WTC11 (cell line): ENCODE measurements around the gene ZDHHC14. TPM values are rescaled to one million over a fixed set of nuclear protein-coding genes. Genes with fewer than 3 reads are reported as not detected.

Source experiments
- ATAC-seq: fragments of 200-7000 bp; cut with Tn5 transposase; 2 replicates; pipeline ENCODE4 v1.10.0; 2021; ENCODE audit warnings: mild to moderate bottlenecking, moderate library complexity
- CTCF ChIA-PET: fragments of 300-600 bp; sonication (Branson Sonifier 250); formaldehyde crosslinking; loops from one replicate; lab custom pipeline; 2021; ENCODE audit warnings: antibody characterized with exemption; lab: Charles Lee
- POLR2A ChIA-PET: fragments of 350-600 bp; sonication (Branson Sonifier 250); formaldehyde crosslinking; loops from one replicate; lab custom pipeline; 2021; ENCODE audit warnings: antibody characterized with exemption; lab: Charles Lee
- DNase-seq: peaks from one replicate; pipeline ENCODE4 v3.0.0; 2021; ENCODE audit warnings: low spot score
- H3K27ac Mint-ChIP-seq: 2 replicates; pipeline ENCODE4 v1.8.0; 2021; ENCODE audit warnings: mixed read lengths
- H3K27me3 Mint-ChIP-seq: 2 replicates; pipeline ENCODE4 v1.8.0; 2021; ENCODE audit warnings: low read depth, mild to moderate bottlenecking, moderate library complexity, mixed read lengths
- H3K36me3 Mint-ChIP-seq: 2 replicates; pipeline ENCODE4 v1.8.0; 2021; ENCODE audit warnings: mixed read lengths
- H3K4me1 Mint-ChIP-seq: 2 replicates; pipeline ENCODE4 v1.8.0; 2022; ENCODE audit warnings: mixed read lengths
- H3K4me3 Mint-ChIP-seq: 2 replicates; pipeline ENCODE4 v1.8.0; 2021; ENCODE audit warnings: mild to moderate bottlenecking, moderate library complexity, mixed read lengths
- H3K9me3 Mint-ChIP-seq: 2 replicates; pipeline ENCODE4 v1.8.0; 2021; ENCODE audit warnings: mixed read lengths
- ATF1 ChIP-seq: sonication (generic); formaldehyde crosslinking; IDR thresholded peaks from 2 replicates; pipeline ENCODE4 v1.8.1; 2023; ENCODE audit warnings: mild to moderate bottlenecking, moderate library complexity, missing genetic modification reagents
- ATF3 ChIP-seq: sonication (generic); formaldehyde crosslinking; conservative IDR thresholded peaks from 2 replicates; pipeline ENCODE4 v1.8.1; 2022; ENCODE audit warnings: mild to moderate bottlenecking, missing genetic modification reagents
- CBFB ChIP-seq: sonication (generic); formaldehyde crosslinking; IDR thresholded peaks from 2 replicates; pipeline ENCODE4 v1.8.1; 2022; ENCODE audit warnings: mild to moderate bottlenecking, low read depth, missing genetic modification reagents
- ELF4 ChIP-seq: sonication (generic); formaldehyde crosslinking; IDR thresholded peaks from 2 replicates; pipeline ENCODE4 v1.8.1; 2022; ENCODE audit warnings: low read depth, mild to moderate bottlenecking, moderate library complexity, missing genetic modification reagents
- FOXP1 ChIP-seq: sonication (generic); formaldehyde crosslinking; IDR thresholded peaks from 2 replicates; pipeline ENCODE4 v1.8.0; 2022; ENCODE audit warnings: missing genetic modification reagents, mild to moderate bottlenecking, moderate library complexity, borderline replicate concordance
- GTF2I ChIP-seq: fragments of 250-450 bp; sonication (Bioruptor Pico); conservative IDR thresholded peaks from 2 replicates; pipeline ENCODE4 v1.4.0; 2021; ENCODE audit warnings: mild to moderate bottlenecking
- JUN ChIP-seq: sonication (generic); formaldehyde crosslinking; IDR thresholded peaks from 2 replicates; pipeline ENCODE4 v1.8.0; 2023; ENCODE audit warnings: mild to moderate bottlenecking, missing genetic modification reagents
- MLX ChIP-seq: sonication (generic); formaldehyde crosslinking; IDR thresholded peaks from 2 replicates; pipeline ENCODE4 v1.8.1; 2023; ENCODE audit warnings: mild to moderate bottlenecking, missing genetic modification reagents, moderate library complexity
- MXD4 ChIP-seq: fragments of 250-450 bp; sonication (Bioruptor Pico); IDR thresholded peaks from 2 replicates; pipeline ENCODE4 v1.8.0; 2021; ENCODE audit warnings: mild to moderate bottlenecking, moderate library complexity, borderline replicate concordance
- MYBL2 ChIP-seq: sonication (generic); formaldehyde crosslinking; IDR thresholded peaks from 2 replicates; pipeline ENCODE4 v1.8.1; 2023; ENCODE audit warnings: mild to moderate bottlenecking, moderate library complexity, missing genetic modification reagents
- NFATC4 ChIP-seq: fragments of 250-450 bp; sonication (Bioruptor Pico); IDR thresholded peaks from 2 replicates; pipeline ENCODE4 v1.9.0; 2021; ENCODE audit warnings: mild to moderate bottlenecking
- NR1H2 ChIP-seq: sonication (generic); formaldehyde crosslinking; IDR thresholded peaks from 2 replicates; pipeline ENCODE4 v1.9.0; 2021; ENCODE audit warnings: mild to moderate bottlenecking, moderate library complexity, missing genetic modification reagents
- NR3C1 ChIP-seq: sonication (generic); formaldehyde crosslinking; conservative IDR thresholded peaks from 2 replicates; pipeline ENCODE4 v1.8.1; 2023; ENCODE audit warnings: low read depth, mild to moderate bottlenecking, missing genetic modification reagents
- RORB ChIP-seq: fragments of 250-450 bp; sonication (Bioruptor Pico); IDR thresholded peaks from 2 replicates; pipeline ENCODE4 v1.9.0; 2021; ENCODE audit warnings: mild to moderate bottlenecking
- ZBTB21 ChIP-seq: sonication (generic); formaldehyde crosslinking; IDR thresholded peaks from 2 replicates; pipeline ENCODE4 v1.8.1; 2023; ENCODE audit warnings: mild to moderate bottlenecking, missing genetic modification reagents, borderline replicate concordance
- ZBTB43 ChIP-seq: sonication (generic); formaldehyde crosslinking; IDR thresholded peaks from 2 replicates; pipeline ENCODE4 v1.8.1; 2023; ENCODE audit warnings: mild to moderate bottlenecking, missing genetic modification reagents
- ZNF396 ChIP-seq: fragments of 250-450 bp; sonication (Bioruptor Pico); IDR thresholded peaks from 2 replicates; pipeline ENCODE4 v1.8.0; 2021; ENCODE audit warnings: mild to moderate bottlenecking, moderate library complexity, borderline replicate concordance
- total RNA-seq: library from RNA; stranded (reverse); gene quantifications from 3 replicates; pipeline ENCODE4 v1.2.3, GENCODE V29; 2021
- TF ChIP-seq, protein P1 (sequence below): fragments of 250-450 bp; sonication (Bioruptor Pico); IDR thresholded peaks from 2 replicates; pipeline ENCODE4 v1.9.0; 2021; ENCODE audit warnings: moderate library complexity, mild to moderate bottlenecking, inconsistent platforms, borderline replicate concordance
- TF ChIP-seq, protein P2 (sequence below): sonication (generic); formaldehyde crosslinking; IDR thresholded peaks from 2 replicates; pipeline ENCODE4 v1.8.0; 2022; ENCODE audit warnings: mild to moderate bottlenecking, missing genetic modification reagents
- TF ChIP-seq, protein P3 (sequence below): sonication (generic); formaldehyde crosslinking; IDR thresholded peaks from 2 replicates; pipeline ENCODE4 v1.8.1; 2022; ENCODE audit warnings: mild to moderate bottlenecking, missing genetic modification reagents, moderate library complexity, borderline replicate concordance
- TF ChIP-seq, protein P4 (sequence below): sonication (generic); formaldehyde crosslinking; IDR thresholded peaks from 2 replicates; pipeline ENCODE4 v1.8.1; 2023; ENCODE audit warnings: mild to moderate bottlenecking, missing genetic modification reagents, borderline replicate concordance
- TF ChIP-seq, protein P5 (sequence below): sonication (generic); formaldehyde crosslinking; IDR thresholded peaks from 2 replicates; pipeline ENCODE4 v1.8.1; 2023; ENCODE audit warnings: mild to moderate bottlenecking, missing genetic modification reagents

ZDHHC14 gene
- total RNA-seq, 1 experiment from 2014 or later: 6.6 TPM

DNA sequence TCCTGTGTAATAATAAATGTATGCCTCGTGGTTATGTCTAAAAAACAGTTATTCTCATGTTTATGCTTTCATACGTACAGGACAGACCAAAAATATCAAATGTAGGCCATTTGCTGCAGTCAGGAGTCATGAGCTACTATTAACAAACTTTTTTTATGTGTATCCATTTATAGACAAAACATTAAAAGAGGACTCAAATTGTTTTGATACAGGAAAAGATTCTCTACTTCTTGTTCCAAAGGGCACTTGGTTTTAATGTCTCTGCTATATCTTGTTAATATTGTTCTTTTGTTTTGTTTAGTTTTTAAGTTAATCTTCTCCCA is 155.2 kb downstream of the ZDHHC14 start:
- POLR2A ChIA-PET: no interaction called here
- Mint-ChIP-seq H3K36me3 (no peaks in the 10 kb centered on the region), H3K4me3 (no peak overlapping the region), H3K27me3 (no peaks in the 10 kb centered on the region), H3K27ac (no peak overlapping the region), H3K4me1 (peaks cover 63% of the 10 kb centered on the region), H3K9me3 (no peaks in the 10 kb centered on the region)
- TF ChIP-seq MXD4 (CRISPR knock-in tag) (no peak), ELF4 (CRISPR knock-in tag) (no peak), FOXP1 (CRISPR knock-in tag) (no peak), JUN (CRISPR knock-in tag) (no peak), NR1H2 (CRISPR knock-in tag) (no peak), GTF2I (CRISPR knock-in tag) (no peak), CBFB (no peak), ZBTB21 (CRISPR knock-in tag) (no peak), ZNF396 (no peak), MLX (no peak), ATF3 (no peak), MYBL2 (CRISPR knock-in tag) (no peak), ZBTB43 (no peak), RORB (no peak), ATF1 (CRISPR knock-in tag) (no peak)
- TF ChIP-seq, protein P1, sequence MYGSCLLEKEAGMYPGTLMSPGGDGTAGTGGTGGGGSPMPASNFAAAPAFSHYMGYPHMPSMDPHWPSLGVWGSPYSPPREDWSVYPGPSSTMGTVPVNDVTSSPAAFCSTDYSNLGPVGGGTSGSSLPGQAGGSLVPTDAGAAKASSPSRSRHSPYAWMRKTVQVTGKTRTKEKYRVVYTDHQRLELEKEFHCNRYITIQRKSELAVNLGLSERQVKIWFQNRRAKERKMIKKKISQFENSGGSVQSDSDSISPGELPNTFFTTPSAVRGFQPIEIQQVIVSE (CRISPR knock-in tag): no peak
- TF ChIP-seq, protein P2, sequence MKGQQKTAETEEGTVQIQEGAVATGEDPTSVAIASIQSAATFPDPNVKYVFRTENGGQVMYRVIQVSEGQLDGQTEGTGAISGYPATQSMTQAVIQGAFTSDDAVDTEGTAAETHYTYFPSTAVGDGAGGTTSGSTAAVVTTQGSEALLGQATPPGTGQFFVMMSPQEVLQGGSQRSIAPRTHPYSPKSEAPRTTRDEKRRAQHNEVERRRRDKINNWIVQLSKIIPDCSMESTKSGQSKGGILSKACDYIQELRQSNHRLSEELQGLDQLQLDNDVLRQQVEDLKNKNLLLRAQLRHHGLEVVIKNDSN (CRISPR knock-in tag): no peak
- TF ChIP-seq, protein P3, sequence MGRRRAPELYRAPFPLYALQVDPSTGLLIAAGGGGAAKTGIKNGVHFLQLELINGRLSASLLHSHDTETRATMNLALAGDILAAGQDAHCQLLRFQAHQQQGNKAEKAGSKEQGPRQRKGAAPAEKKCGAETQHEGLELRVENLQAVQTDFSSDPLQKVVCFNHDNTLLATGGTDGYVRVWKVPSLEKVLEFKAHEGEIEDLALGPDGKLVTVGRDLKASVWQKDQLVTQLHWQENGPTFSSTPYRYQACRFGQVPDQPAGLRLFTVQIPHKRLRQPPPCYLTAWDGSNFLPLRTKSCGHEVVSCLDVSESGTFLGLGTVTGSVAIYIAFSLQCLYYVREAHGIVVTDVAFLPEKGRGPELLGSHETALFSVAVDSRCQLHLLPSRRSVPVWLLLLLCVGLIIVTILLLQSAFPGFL (CRISPR knock-in tag): no peak
- TF ChIP-seq, protein P4, sequence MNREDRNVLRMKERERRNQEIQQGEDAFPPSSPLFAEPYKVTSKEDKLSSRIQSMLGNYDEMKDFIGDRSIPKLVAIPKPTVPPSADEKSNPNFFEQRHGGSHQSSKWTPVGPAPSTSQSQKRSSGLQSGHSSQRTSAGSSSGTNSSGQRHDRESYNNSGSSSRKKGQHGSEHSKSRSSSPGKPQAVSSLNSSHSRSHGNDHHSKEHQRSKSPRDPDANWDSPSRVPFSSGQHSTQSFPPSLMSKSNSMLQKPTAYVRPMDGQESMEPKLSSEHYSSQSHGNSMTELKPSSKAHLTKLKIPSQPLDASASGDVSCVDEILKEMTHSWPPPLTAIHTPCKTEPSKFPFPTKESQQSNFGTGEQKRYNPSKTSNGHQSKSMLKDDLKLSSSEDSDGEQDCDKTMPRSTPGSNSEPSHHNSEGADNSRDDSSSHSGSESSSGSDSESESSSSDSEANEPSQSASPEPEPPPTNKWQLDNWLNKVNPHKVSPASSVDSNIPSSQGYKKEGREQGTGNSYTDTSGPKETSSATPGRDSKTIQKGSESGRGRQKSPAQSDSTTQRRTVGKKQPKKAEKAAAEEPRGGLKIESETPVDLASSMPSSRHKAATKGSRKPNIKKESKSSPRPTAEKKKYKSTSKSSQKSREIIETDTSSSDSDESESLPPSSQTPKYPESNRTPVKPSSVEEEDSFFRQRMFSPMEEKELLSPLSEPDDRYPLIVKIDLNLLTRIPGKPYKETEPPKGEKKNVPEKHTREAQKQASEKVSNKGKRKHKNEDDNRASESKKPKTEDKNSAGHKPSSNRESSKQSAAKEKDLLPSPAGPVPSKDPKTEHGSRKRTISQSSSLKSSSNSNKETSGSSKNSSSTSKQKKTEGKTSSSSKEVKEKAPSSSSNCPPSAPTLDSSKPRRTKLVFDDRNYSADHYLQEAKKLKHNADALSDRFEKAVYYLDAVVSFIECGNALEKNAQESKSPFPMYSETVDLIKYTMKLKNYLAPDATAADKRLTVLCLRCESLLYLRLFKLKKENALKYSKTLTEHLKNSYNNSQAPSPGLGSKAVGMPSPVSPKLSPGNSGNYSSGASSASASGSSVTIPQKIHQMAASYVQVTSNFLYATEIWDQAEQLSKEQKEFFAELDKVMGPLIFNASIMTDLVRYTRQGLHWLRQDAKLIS: no peak
- ATAC-seq: no peak
- no peak for DNase-seq
- CTCF ChIA-PET: no interaction called here

GRCh38 chr6:157537556-157537955 is 156.6 kb downstream of the ZDHHC14 start:
- Mint-ChIP-seq H3K36me3 (no peaks in the 10 kb centered on the region), H3K4me1 (peaks cover 51% of the 10 kb centered on the region), H3K27me3 (no peaks in the 10 kb centered on the region), H3K27ac (no peak overlapping the region), H3K4me3 (no peak overlapping the region), H3K9me3 (no peaks in the 10 kb centered on the region)
- no peak for DNase-seq
- ATAC-seq: no peak
- ChIA-PET CTCF (no interaction called here), POLR2A (no interaction called here)
- TF ChIP-seq, protein P1 (CRISPR knock-in tag): no peak
- TF ChIP-seq NFATC4 (CRISPR knock-in tag) (no peak), NR3C1 (CRISPR knock-in tag) (no peak), FOXP1 (CRISPR knock-in tag) (no peak)
- TF ChIP-seq, protein P5, sequence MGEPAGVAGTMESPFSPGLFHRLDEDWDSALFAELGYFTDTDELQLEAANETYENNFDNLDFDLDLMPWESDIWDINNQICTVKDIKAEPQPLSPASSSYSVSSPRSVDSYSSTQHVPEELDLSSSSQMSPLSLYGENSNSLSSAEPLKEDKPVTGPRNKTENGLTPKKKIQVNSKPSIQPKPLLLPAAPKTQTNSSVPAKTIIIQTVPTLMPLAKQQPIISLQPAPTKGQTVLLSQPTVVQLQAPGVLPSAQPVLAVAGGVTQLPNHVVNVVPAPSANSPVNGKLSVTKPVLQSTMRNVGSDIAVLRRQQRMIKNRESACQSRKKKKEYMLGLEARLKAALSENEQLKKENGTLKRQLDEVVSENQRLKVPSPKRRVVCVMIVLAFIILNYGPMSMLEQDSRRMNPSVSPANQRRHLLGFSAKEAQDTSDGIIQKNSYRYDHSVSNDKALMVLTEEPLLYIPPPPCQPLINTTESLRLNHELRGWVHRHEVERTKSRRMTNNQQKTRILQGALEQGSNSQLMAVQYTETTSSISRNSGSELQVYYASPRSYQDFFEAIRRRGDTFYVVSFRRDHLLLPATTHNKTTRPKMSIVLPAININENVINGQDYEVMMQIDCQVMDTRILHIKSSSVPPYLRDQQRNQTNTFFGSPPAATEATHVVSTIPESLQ (CRISPR knock-in tag): no peak
